BJ (cell line): Measurements from ENCODE around the gene MFAP3. TPM values are rescaled to one million over a fixed set of nuclear protein-coding genes. Genes with fewer than 3 reads are reported as not detected.

Source experiments
- CTCF ChIA-PET: fragments of 350-600 bp; formaldehyde crosslinking; extraction: SDS; loops from one replicate; lab custom pipeline; 2021; ENCODE audit warnings: antibody characterized with exemption, inconsistent platforms; lab: Yijun Ruan, JAX
- POLR2A ChIA-PET: fragments of 300-600 bp; sonication (Branson Sonifier 250); formaldehyde crosslinking; extraction: SDS; loops from one replicate; lab custom pipeline; 2021; ENCODE audit warnings: antibody characterized with exemption; lab: Charles Lee
- DNase-seq: peaks from one replicate; pipeline ENCODE4 v3.0.0-alpha.2; 2011; ENCODE audit warnings: low read depth
- H3K27me3 ChIP-seq: 2 replicates; pipeline ENCODE4 v1.6.0; 2011; ENCODE audit warnings: low read length; ENCODE audit not compliant: control insufficient read depth, insufficient read depth
- H3K36me3 ChIP-seq: 2 replicates; pipeline ENCODE4 v1.5.1; 2011; ENCODE audit warnings: low read length; ENCODE audit not compliant: control insufficient read depth, insufficient read depth
- H3K4me3 ChIP-seq: 2 replicates; pipeline ENCODE4 v1.5.1; 2011; ENCODE audit warnings: low read depth, mild to moderate bottlenecking, control low read depth, low read length
- polyA minus RNA-seq: library from RNA; depleted of rRNA, polyadenylated mRNA; stranded (reverse); fragments of >200 nt; gene quantifications from 2 replicates; pipeline ENCODE4 v1.2.3, GENCODE V29; 2011; rRNA and poly(A)+ RNA removed
- polyA plus RNA-seq: library from polyadenylated mRNA; depleted of rRNA; stranded (reverse); fragments of >200 nt; gene quantifications from 2 replicates; pipeline ENCODE4 v1.2.3, GENCODE V29; 2011; rRNA removed
- TF ChIP-seq, protein P1 (sequence below): IDR thresholded peaks from 2 replicates; pipeline ENCODE4 v1.5.1; 2011; ENCODE audit warnings: low read depth, mild to moderate bottlenecking, control low read depth, inconsistent platforms, low read length, moderate library complexity; ENCODE audit not compliant: insufficient read depth

MFAP3 gene
- 24.5 and 47.0 TPM in 2 replicates for polyA plus RNA-seq
- 22.8 and 38.8 TPM in 2 replicates for polyA minus RNA-seq

DNA sequence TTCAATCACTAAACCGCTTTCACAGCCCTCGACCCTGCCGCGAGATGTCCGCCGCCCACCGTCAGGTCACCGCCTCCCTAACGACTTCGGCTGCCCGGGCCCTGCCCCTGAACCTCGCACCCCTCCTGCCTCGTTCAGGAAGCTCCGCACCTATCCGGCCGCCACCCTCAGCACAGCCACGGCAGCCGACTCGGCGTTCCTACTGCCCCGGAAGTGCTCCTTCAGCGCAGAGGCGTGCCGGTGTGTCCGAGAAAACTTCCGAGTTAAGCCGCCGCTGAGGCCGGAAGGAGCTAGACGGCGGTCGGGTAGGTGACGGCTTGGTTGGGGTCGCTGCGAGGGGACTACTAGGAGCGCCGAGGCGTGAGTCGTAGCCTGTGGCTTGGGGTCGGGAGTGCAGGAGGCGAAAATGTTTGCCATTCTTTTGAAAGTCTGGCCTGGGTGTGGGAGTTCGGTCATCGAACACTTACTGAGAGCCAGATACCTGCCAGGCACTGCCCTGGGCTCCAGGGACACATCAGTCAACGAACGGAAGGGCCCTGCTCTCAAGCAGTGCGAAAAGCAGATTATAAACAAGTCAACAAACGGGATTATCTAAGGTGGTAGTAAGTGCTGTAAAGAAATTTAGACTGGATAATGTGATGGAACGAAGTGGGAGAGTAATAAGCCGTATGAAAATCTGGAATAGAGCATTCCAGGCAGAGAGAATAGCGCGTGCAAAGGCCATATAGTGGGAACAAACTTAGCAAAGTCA, at the start of gene MFAP3, which contains the start of gene FAM114A2:
TSS of gene MFAP3 (plus strand) at position 261 of the 751 bp plus-strand sequence. CDS start 10,756 bp downstream, outside the sequence.
TSS of gene FAM114A2 (minus strand) at position 204 of the 751 bp plus-strand sequence. CDS start 3,957 bp downstream, outside the sequence.
- Histone ChIP-seq H3K36me3 (no peaks in the 10 kb centered on the region), H3K4me3 (peak within 1 kb of the TSS; percentile 68), H3K27me3 (no peaks in the 10 kb centered on the region)
- ChIA-PET POLR2A (interaction anchor here (0.6 kb wide), 1 partner anchor 11 kb away, joined by 3 read pairs; no protein-coding TSS in a partner anchor), CTCF (interaction anchor here (0.6 to 1.7 kb wide), 3 partner anchors 10 to 572 kb away, joined by 3 to 4 read pairs (median 4); no protein-coding TSS in a partner anchor)
- DNase-seq = no peak
- TF ChIP-seq, protein P1, sequence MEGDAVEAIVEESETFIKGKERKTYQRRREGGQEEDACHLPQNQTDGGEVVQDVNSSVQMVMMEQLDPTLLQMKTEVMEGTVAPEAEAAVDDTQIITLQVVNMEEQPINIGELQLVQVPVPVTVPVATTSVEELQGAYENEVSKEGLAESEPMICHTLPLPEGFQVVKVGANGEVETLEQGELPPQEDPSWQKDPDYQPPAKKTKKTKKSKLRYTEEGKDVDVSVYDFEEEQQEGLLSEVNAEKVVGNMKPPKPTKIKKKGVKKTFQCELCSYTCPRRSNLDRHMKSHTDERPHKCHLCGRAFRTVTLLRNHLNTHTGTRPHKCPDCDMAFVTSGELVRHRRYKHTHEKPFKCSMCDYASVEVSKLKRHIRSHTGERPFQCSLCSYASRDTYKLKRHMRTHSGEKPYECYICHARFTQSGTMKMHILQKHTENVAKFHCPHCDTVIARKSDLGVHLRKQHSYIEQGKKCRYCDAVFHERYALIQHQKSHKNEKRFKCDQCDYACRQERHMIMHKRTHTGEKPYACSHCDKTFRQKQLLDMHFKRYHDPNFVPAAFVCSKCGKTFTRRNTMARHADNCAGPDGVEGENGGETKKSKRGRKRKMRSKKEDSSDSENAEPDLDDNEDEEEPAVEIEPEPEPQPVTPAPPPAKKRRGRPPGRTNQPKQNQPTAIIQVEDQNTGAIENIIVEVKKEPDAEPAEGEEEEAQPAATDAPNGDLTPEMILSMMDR = no peak

GRCh38 chr5:153991168-153991567, 47.6 kb upstream of the MFAP3 start:
- H3K27me3 ChIP-seq = no peaks in the 10 kb centered on the region
- TF ChIP-seq, protein P1 = no peak
- H3K4me3 ChIP-seq = no peak overlapping the region
- ChIA-PET CTCF (interaction anchor here (0.6 to 10.5 kb wide), 2 partner anchors 16 to 529 kb away, joined by 3 to 66 read pairs; no protein-coding TSS in a partner anchor), POLR2A (no interaction called here)
- peaks cover 2% of the 10 kb centered on the region; the same call in 1 of the 2 replicates for H3K36me3 ChIP-seq
- DNase-seq = no peak

GRCh38 chr5:153998010-153998409, 40.8 kb upstream of the MFAP3 start:
- TF ChIP-seq, protein P1 = no peak
- CTCF ChIA-PET = no interaction called here
- DNase-seq = no peak
- POLR2A ChIA-PET = no interaction called here
- peaks cover 2% of the 10 kb centered on the region for H3K36me3 ChIP-seq
- no peak overlapping the region for H3K4me3 ChIP-seq
- no peaks in the 10 kb centered on the region for H3K27me3 ChIP-seq

GRCh38 chr5:153998768-153999167, 40.0 kb upstream of the MFAP3 start:
- CTCF ChIA-PET = no interaction called here
- TF ChIP-seq, protein P1 = no peak

DNA sequence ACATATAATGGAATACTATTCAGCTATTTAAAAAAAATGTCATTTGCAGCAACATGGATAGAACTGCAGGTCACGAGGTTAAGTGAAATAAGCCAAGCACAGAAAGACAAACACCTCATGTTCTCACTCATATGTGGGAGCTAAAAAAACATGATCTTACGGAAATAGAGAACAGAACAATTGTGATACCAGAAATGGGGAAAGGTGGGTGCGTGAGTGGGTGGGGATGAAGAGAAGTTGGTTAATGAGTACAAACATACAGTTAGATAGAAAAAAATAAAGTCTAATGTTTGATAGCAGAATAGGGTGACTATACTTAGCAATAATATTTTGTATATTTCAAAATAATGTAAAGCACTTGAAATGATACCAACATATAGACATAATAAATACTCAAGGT, 38.8 kb upstream of the MFAP3 start:
- TF ChIP-seq, protein P1 = no peak
- no peaks in the 10 kb centered on the region; the same call in 1 of the 2 replicates for H3K36me3 ChIP-seq
- no peak for DNase-seq
- CTCF ChIA-PET = no interaction called here
- no peak overlapping the region for H3K4me3 ChIP-seq
- H3K27me3 ChIP-seq = no peaks in the 10 kb centered on the region
- POLR2A ChIA-PET = no interaction called here

More at GRCh38 chr5:153998768-153999167, 40.0 kb upstream of the MFAP3 start:
- Histone ChIP-seq H3K4me3 (no peak overlapping the region), H3K36me3 (no peaks in the 10 kb centered on the region; the same call in 1 of the 2 replicates), H3K27me3 (no peaks in the 10 kb centered on the region)
- no peak for DNase-seq
- POLR2A ChIA-PET = no interaction called here
